Lower lobe of right lung (tissue), 2 donors: ENCODE data around the gene NGEF. TPM values are rescaled to one million over a fixed set of nuclear protein-coding genes. Genes with fewer than 3 reads are reported as not detected.

Experiments
- ATAC-seq, 2 donors: fragments of 200-7000 bp; cut with Tn5 transposase; one replicate each; pipeline ENCODE4 v1.9.1; 2020 to 2022; ENCODE audit warnings: mild to moderate bottlenecking in 2 of 2, moderate library complexity in 2 of 2
- DNase-seq: peaks from one replicate; pipeline ENCODE4 v3.0.0-alpha.2; 2020
- H3K27ac ChIP-seq: fragments of 200-600 bp; one replicate; pipeline ENCODE4 v1.8.0; 2022
- H3K27me3 ChIP-seq: fragments of 200-600 bp; one replicate; pipeline ENCODE4 v1.8.0; 2022; ENCODE audit warnings: low read depth
- H3K36me3 ChIP-seq: fragments of 200-600 bp; one replicate; pipeline ENCODE4 v1.8.0; 2022; ENCODE audit warnings: mild to moderate bottlenecking
- H3K4me1 ChIP-seq: fragments of 200-600 bp; one replicate; pipeline ENCODE4 v1.8.0; 2022
- H3K4me3 ChIP-seq: fragments of 200-600 bp; one replicate; pipeline ENCODE4 v1.8.0; 2022; ENCODE audit warnings: mild to moderate bottlenecking
- H3K9me3 ChIP-seq: fragments of 200-600 bp; one replicate; pipeline ENCODE4 v1.8.0; 2022
- intact Hi-C: fragments of 100-400 bp; cut with DNase I; formaldehyde crosslinking; loops from one replicate; pipeline ENCODE4 v1.11.0; 2022
- total RNA-seq: library from RNA; stranded (reverse); fragmentation: NEBNext Ultra II Directional; extraction: Animal tissue kit (Norgen Biotek cat#: 25700); gene quantifications from one replicate; pipeline ENCODE4 v1.2.1, GENCODE V29; 2021
- TF ChIP-seq, protein P1 (sequence below): fragments of 200-600 bp; IDR thresholded peaks from one replicate; pipeline ENCODE4 v1.8.0; 2022; ENCODE audit warnings: antibody characterized with exemption, mild to moderate bottlenecking
- donor health status: DM: no; HTN: yes; CAD: no; lungs with severe emphysema.

NGEF gene
- total RNA-seq, 1 donor from 2014 or later: 1.7 TPM

GRCh38 chr2:232900811-232901735 is 112.0 kb downstream of the NGEF start:
- no peaks in the 10 kb centered on the region for H3K4me1 ChIP-seq
- DNase-seq (no peak), ATAC-seq (no peak)
- no peak overlapping the region for H3K27ac ChIP-seq
- no peak overlapping the region for H3K4me3 ChIP-seq
- H3K36me3 ChIP-seq: no peaks in the 10 kb centered on the region
- H3K27me3 ChIP-seq: peaks cover 12% of the 10 kb centered on the region
- TF ChIP-seq, protein P1, sequence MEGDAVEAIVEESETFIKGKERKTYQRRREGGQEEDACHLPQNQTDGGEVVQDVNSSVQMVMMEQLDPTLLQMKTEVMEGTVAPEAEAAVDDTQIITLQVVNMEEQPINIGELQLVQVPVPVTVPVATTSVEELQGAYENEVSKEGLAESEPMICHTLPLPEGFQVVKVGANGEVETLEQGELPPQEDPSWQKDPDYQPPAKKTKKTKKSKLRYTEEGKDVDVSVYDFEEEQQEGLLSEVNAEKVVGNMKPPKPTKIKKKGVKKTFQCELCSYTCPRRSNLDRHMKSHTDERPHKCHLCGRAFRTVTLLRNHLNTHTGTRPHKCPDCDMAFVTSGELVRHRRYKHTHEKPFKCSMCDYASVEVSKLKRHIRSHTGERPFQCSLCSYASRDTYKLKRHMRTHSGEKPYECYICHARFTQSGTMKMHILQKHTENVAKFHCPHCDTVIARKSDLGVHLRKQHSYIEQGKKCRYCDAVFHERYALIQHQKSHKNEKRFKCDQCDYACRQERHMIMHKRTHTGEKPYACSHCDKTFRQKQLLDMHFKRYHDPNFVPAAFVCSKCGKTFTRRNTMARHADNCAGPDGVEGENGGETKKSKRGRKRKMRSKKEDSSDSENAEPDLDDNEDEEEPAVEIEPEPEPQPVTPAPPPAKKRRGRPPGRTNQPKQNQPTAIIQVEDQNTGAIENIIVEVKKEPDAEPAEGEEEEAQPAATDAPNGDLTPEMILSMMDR: no peak
- intact Hi-C loops: no loop called here
- no peaks in the 10 kb centered on the region for H3K9me3 ChIP-seq

GRCh38 chr2:232898592-232899543 is 114.2 kb downstream of the NGEF start:
- H3K4me1 ChIP-seq: no peaks in the 10 kb centered on the region
- ATAC-seq (no peak), DNase-seq (no peak)
- no peaks in the 10 kb centered on the region for H3K9me3 ChIP-seq
- no peaks in the 10 kb centered on the region for H3K36me3 ChIP-seq
- no peak overlapping the region for H3K27ac ChIP-seq
- TF ChIP-seq, protein P1: no peak
- H3K4me3 ChIP-seq: no peak overlapping the region
- intact Hi-C loops: no loop called here
- peaks cover 12% of the 10 kb centered on the region for H3K27me3 ChIP-seq

DNA sequence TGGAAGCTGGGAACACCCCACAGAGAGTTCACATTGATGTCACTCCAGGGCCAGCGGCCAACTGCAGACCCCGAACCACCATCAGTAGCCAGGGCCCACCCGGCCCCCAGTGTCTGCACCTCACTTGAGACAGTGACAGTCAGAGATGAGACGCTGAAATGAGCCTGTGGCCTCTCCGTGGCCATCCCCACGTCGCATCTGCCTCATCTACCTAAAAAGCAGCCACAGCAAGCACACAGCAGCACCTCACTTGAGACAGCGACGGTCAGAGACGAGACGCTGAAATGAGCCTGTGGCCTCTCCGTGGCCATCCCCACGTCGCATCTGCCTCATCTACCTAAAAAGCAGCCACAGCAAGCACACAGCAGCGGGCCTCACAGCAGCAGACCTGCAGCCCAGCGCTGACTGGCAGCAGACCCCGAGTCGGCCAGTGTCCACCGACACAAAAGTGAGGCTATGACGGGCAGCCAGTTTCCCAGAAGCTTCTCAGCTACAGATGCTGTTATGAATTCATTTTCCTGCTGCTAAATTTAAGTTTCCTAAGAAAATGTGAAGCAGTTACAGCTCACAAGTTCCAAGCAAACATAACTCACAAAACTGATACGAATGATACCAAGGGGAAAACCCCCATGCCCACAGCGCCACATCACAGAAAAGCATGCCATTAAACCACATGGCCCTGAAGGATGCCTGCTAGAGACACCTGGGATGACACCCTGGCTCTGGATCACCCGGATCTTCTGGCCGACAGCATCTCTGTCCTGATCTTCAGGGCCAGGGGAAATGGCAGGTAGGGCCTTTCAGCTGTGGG is 115.3 kb downstream of the NGEF start:
- intact Hi-C loops: no loop called here
- DNase-seq: no peak

DNA sequence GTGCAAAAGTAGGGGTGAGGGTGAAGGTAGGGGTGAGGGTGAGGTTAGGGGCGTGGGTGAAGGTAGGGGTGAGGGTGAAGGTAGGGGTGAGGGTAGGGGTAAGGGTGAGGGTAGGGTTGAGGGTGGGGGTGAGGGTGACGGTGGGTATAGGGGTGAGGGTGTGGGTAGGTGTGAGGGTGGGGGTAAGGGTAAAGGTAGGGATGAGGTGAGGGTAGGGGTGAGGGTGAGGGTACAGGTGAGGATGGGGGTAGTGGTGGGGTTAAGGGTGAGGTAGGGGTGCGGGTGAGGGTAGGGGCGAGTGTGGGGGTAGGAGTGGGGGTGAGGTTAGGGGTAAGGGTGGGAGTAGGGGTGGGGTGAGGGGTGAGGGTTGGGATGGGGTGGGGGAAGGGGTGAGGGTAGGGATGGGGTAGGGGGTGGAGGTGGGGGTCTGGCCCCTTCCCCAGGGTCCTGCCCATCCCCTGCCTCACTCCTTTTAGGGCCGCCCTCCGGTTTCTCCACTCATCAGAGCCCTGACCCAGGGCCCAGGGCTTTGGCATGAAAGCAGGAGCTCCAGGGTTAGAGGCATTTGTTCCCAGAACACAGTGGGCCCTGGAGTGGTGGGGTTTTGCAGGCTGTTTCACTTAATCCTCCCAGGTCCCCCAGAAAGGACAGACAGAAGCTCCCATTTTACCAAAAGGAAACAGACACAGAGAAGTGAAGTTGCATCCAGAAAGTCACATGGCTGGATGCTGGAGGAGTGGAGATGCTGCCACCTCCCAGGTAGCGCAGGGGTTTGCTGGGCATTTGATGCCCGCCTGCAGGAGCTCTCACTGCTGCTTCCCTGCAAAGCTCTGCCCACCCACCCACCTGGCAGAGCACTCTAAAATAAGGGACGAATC is 116.1 kb downstream of the NGEF start:
- Histone ChIP-seq H3K27me3 (peaks cover 13% of the 10 kb centered on the region), H3K36me3 (no peaks in the 10 kb centered on the region), H3K4me3 (no peak overlapping the region), H3K4me1 (no peaks in the 10 kb centered on the region), H3K27ac (no peak overlapping the region), H3K9me3 (no peaks in the 10 kb centered on the region)
- no peak for DNase-seq
- intact Hi-C loops: no loop called here
- no peak for ATAC-seq
- TF ChIP-seq, protein P1: no peak

More for the DNA sequence above, 115.3 kb downstream of the NGEF start:
- Histone ChIP-seq H3K27ac (no peak overlapping the region), H3K36me3 (no peaks in the 10 kb centered on the region), H3K4me1 (no peaks in the 10 kb centered on the region), H3K27me3 (peaks cover 12% of the 10 kb centered on the region), H3K9me3 (no peaks in the 10 kb centered on the region), H3K4me3 (no peak overlapping the region)
- ATAC-seq: no peak
- TF ChIP-seq, protein P1: no peak
